Islet precursor cell (in vitro differentiated cells): ENCODE data around the gene NKIRAS1.
"Not testable (repeated sequence)": the region's sequence is repeated elsewhere in the genome, so short reads cannot be mapped to it uniquely, and the experiment has no call there.

Source experiments
- DNase-seq: peaks from one replicate; pipeline ENCODE4 v3.0.0-alpha.2; 2018

Gene NKIRAS1

DNA sequence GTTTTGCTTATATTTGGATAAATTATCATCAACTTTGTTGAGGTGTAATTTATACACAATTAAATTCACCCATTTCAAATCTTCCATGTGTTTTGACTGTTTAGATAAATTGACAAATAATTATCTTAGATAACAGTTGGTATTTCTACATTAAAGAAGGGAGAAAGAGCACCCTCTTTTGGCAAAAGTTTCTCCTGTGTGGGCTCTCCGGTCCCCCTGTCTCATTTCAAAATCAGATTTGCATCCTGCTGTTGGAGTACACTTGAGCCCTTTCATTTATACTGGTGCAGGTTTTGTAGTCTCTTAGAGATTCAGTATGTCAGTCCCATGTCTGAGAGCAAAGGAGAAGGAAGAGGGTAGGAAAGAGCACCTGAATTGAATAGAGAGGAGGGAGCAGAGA is 49.4 kb downstream of the NKIRAS1 start:
- DNase-seq: no peak

DNA sequence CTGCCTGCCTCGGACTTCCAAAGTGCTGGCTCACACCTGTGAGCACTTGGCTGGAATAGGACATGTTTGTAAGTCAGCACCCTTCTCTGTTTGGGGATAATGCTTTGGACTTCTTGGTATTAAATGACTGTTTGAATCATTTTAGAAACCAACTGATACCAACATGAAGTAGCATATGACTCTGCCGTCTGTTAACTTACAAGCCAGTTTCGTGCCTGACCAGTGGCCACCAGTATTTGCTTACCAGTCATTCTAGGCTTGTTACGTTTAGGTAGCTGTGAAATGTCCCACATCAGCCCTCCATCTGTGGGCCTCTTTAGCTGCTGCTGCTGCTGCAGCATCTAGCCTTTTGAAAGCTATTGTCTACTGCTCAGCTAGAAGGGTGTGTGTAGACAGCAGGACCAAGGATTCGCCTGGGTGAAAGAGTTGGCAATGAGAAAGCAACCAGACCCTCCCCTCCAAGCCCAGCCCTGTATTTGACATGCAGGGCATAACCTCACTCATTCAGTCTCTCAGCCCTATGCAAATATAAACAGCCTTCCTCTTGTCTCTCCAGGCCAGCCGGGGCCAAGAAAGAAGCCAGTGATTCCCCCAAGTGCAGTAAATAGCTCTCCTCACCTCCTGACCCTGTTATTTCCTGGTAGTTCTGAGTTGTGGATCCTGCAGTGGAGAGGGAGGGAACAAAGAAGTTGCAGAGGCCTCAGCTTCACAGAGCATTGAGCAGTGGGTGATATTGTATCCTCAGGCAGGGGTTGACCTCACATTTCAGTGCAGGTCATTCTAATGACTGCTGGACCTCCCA is 51.0 kb downstream of the NKIRAS1 start:
- DNase-seq: peak; percentile 94

DNA sequence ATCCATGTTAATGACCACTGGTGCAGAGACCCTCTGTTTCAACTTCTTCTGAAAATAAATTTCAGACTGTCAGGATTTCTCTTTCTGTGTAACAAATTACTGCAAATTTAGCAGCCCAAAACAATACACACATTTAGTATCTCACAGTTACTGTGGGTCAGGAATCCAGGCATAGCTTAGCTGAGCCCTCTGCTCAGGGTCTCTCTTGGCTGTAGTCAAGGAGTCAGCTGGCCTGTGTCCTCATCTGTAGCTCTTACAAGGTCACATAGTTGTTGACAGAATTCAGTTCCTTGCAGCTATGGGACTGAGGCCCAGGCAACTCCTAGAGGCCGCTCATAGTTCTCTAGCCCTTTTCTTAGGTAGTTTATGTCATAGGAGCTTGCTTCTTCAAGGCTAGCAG is 51.9 kb downstream of the NKIRAS1 start:
- no peak for DNase-seq

DNA sequence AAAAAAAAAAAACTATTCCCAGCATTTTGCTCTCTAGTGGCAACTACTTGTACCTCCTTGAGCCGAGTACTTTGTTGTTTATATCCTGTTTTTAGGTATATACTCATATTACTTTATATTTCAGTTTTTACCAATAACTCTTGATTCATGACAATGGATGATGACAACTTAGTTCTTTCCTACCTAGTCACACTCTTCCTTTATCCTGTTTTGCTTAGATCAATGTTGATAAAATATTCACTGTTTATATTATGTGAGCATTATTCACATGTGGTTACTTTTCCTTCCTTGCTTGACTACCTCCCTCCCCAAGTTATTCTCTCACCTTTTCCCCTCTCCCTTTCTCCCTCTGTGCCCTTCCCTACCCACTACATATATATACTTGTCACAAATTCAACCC is 53.7 kb downstream of the NKIRAS1 start:
- no peak for DNase-seq

DNA sequence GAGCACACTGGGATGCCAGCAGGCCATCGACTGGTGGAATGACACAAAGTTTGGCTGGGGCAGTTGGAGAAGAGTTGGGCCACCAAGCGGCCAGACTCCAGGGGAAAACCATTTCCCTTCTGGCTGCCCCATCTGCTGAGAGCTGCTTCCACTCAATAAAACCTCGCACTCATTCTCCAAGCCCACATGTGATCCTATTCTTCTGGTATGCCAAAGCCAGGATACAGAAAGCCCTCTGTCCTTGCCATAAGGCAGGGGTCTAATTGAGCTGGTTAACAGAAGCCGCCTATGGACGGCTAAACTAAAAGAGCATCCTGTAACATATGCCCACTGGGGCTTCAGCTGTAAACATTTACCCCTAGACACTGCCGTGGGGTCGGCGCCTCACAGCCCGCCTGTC is 55.1 kb downstream of the NKIRAS1 start:
- DNase-seq: no peak

DNA sequence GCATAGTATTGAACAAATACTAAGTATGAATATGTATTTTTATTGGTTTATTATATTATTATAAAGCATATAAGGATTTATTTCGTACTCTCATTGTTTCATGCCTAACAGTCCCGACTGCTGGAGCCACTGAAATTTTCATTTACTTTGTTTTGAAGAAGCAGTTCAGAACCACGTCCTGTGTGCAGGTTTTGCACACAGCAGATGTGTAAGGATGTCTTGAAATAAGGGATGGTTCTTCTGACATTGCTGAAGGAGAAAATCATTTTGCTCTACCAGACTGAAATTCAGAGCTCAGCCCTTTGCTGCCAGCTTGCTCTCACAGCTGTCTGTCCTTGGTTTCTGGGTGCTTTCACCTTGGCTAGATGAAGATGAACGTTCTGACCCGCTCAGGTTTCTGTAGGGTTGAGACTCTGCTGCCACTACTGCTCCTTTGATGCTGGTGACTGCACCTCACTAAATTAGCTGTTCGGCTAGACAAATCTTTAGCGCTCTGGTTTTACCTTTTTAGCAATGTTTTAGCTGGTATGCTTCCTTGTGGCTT is 56.9 kb downstream of the NKIRAS1 start:
- no peak for DNase-seq

DNA sequence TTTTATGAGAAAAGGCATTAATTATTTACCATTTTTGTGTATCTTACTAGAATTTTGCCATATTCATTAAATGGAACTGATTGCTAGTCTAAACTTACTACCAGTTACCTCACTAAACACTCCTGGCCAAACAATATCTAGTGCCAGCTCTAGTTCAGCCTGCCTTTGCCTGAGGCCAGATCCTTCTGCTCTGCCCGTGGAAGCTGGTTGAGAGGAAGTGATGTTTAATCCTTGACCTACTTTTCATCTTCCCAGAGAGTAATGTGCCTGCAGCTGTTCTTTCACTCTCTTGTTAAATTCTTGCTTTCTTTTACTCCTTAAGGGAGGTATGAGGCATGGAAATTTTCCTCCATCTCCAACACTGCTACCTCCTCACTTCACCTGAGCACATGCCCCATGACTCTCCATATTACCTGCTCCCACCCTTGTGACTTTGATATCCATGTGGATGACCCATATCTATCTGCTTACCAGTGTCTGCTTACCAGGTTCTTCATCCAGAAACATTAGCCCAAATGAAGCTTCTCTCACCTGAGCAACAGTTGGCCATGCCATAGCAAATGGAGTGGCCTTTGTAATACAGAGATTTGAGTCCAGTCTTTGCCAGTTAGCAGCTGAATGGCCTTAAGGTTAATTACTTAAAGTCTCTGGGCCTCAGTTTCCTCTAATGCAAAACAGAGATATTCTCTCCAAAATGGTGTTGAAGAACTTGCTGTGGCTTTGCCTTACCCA is 57.6 kb downstream of the NKIRAS1 start:
- DNase-seq: no peak

DNA sequence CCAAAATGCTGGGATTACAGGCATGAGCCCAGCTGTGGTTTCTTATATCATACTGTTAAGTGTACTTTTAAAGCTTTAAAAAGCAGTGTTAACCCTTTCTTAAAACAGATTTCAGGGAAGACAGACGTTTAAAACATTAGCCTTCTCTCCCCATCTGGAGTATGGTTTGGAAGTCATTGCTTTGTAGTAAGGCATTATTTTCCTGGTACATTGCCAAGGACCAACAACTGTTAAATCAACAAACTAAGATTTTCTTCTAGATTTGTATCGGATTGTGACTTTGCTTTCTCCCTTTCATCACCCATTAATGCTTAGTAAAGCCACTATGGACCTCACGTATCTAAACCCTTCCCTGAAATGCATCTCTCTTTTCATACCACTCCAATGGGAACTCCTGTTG is 60.5 kb downstream of the NKIRAS1 start:
- DNase-seq: no peak

DNA sequence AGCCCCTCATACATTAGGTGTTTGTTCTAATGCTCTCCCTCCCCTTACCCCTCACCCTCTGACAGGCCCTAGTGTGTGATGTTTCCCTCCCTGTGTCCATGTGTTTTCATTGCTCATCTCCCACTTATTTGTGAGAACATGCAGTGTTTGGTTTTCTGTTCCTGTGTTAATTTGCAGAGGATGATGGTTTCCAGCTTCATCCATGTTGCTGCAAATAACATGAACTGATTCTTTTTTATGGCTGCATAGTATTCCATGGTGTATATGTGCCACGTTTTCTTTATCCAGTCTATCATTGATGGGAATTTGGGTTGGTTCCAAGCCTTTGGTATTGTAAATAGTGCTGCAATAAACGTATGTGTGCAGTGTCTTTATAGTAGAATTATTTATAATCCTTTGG is 67.3 kb downstream of the NKIRAS1 start:
- not testable (repeated sequence) for DNase-seq

DNA sequence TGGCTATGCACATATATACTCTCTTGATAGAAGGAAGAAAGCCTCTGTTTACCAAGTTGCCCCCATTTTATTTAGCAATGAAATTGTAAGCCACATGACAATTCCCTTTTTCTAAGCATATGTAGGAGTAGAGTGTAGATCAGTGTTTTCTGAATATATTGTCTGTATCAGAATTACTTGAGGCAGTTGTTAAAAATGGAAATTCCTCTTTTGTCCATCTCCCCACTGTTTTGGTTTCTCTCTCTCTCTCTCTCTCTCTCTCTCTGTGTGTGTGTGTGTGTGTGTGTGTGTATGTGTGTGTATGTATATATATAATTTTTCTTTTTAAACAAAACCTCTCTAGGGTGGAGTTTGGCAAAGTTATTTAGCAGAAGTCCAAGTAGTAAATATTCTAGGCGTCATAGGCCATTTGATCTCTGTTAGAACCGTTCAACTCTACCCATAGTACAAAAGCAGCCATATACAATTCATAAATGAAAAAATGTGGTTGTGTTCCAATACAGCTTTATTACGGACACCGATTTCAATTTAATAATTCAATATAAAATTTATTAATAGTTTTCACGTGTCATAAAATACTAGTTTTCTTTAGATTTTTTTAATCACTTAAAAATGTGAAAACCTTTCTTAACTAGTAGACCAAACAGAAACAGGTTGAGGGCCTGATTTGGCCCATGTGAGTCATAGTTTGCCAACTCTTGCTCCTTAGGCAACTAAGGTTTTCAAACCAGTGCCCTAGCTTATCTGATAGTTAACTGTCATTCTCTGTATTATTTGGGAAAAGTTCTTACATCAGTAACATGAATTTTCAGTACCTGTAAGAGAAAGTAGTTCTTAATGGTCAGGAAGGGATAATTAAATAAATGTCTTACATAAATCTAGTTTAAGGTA is 71.2 kb downstream of the NKIRAS1 start:
- no peak for DNase-seq

DNA sequence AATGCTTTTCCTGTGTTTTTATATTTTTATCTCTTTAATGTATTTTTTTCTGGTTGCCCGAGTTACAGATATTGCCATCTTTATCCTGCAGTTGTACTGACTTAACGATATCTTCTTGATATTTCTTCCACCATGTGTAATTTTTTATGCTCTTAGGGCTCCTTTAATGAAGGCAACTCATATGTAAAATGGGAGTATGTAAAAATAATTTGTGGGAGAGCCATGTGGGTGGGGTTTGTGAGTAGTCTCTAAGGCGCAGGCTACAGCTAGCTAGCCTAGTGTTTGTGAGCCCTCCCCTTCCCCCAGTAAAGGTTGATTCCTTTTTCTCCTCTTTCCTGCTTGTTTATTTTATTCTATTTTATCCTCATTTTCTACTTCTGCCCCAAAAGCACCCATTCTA is 72.9 kb downstream of the NKIRAS1 start:
- no peak for DNase-seq
